SK-N-SH treated with all-trans-retinoic acid at 6 μM for 48 hours (cell line): Measurements from ENCODE around the gene IL9.

Experiments used
- ATAC-seq: fragments of 200-7000 bp; cut with Tn5 transposase; 3 replicates; pipeline ENCODE4 v1.9.1; 2020; ENCODE audit warnings: mild to moderate bottlenecking, moderate library complexity
- ARNTL ChIP-seq: fragments of 450-650 bp; formaldehyde crosslinking; IDR thresholded peaks from 2 replicates; pipeline ENCODE4 v1.5.0; 2020; ENCODE audit warnings: low read depth, mild to moderate bottlenecking, moderate library complexity, borderline replicate concordance
- BACH2 ChIP-seq: fragments of 250-450 bp; sonication (Bioruptor Pico); IDR thresholded peaks from 2 replicates; pipeline ENCODE4 v1.9.0; 2021; ENCODE audit warnings: mild to moderate bottlenecking, borderline replicate concordance
- CSDC2 ChIP-seq: fragments of 250-450 bp; sonication (Bioruptor Pico); IDR thresholded peaks from 2 replicates; pipeline ENCODE4 v1.5.0; 2020; ENCODE audit warnings: mild to moderate bottlenecking, moderate library complexity
- GLIS3 ChIP-seq: fragments of 250-450 bp; sonication (Bioruptor Pico); IDR thresholded peaks from 2 replicates; pipeline ENCODE4 v1.5.0; 2020; ENCODE audit warnings: mild to moderate bottlenecking, moderate library complexity
- ISL1 ChIP-seq: fragments of 250-450 bp; sonication (Bioruptor Pico); IDR thresholded peaks from 2 replicates; pipeline ENCODE4 v2.1.2; 2022; ENCODE audit warnings: mild to moderate bottlenecking, moderate library complexity
- PPARA ChIP-seq: fragments of 250-450 bp; sonication (Bioruptor Pico); IDR thresholded peaks from 2 replicates; pipeline ENCODE4 v1.5.0; 2020; ENCODE audit warnings: mild to moderate bottlenecking, borderline replicate concordance
- SNAI2 ChIP-seq: fragments of 250-450 bp; sonication (Bioruptor Pico); IDR thresholded peaks from 2 replicates; pipeline ENCODE4 v1.5.0; 2020; ENCODE audit warnings: mild to moderate bottlenecking, moderate library complexity
- TCF4 ChIP-seq: fragments of 250-450 bp; sonication (Bioruptor Pico); IDR thresholded peaks from 2 replicates; pipeline ENCODE4 v1.8.0; 2021; ENCODE audit warnings: mild to moderate bottlenecking, moderate library complexity, borderline replicate concordance
- TOX ChIP-seq: fragments of 250-450 bp; sonication (Bioruptor Pico); IDR thresholded peaks from 2 replicates; pipeline ENCODE4 v1.8.0; 2021; ENCODE audit warnings: mild to moderate bottlenecking, moderate library complexity, borderline replicate concordance
- ZC3H10 ChIP-seq: fragments of 250-450 bp; sonication (Bioruptor Pico); IDR thresholded peaks from 2 replicates; pipeline ENCODE4 v1.5.1; 2021; ENCODE audit warnings: mild to moderate bottlenecking, moderate library complexity
- ZFP3 ChIP-seq: fragments of 250-450 bp; sonication (Bioruptor Pico); IDR thresholded peaks from 2 replicates; pipeline ENCODE4 v1.5.0; 2020; ENCODE audit warnings: mild to moderate bottlenecking, moderate library complexity
- ZFP30 ChIP-seq: fragments of 450-650 bp; formaldehyde crosslinking; IDR thresholded peaks from 2 replicates; pipeline ENCODE4 v1.5.0; 2022; ENCODE audit warnings: mild to moderate bottlenecking, moderate library complexity
- ZNF565 ChIP-seq: fragments of 450-650 bp; formaldehyde crosslinking; conservative IDR thresholded peaks from 2 replicates; pipeline ENCODE4 v1.5.0; 2020; ENCODE audit warnings: low read depth, mild to moderate bottlenecking, moderate library complexity
- ZNF70 ChIP-seq: fragments of 450-650 bp; formaldehyde crosslinking; IDR thresholded peaks from 2 replicates; pipeline ENCODE4 v1.5.0; 2020; ENCODE audit warnings: mild to moderate bottlenecking, moderate library complexity
- ZNF8 ChIP-seq: fragments of 450-650 bp; formaldehyde crosslinking; IDR thresholded peaks from 2 replicates; pipeline ENCODE4 v1.5.0; 2020; ENCODE audit warnings: mild to moderate bottlenecking, moderate library complexity
- TF ChIP-seq, protein P1 (sequence below): fragments of 250-450 bp; sonication (Bioruptor Pico); IDR thresholded peaks from 2 replicates; pipeline ENCODE4 v1.8.0; 2021; ENCODE audit warnings: low read depth, mild to moderate bottlenecking, moderate library complexity, borderline replicate concordance
- TF ChIP-seq, protein P2 (sequence below): fragments of 250-450 bp; sonication (Bioruptor Pico); IDR thresholded peaks from 2 replicates; pipeline ENCODE4 v1.5.0; 2020; ENCODE audit warnings: mild to moderate bottlenecking, moderate library complexity
- TF ChIP-seq, protein P3 (sequence below): fragments of 250-450 bp; sonication (Bioruptor Pico); IDR thresholded peaks from 2 replicates; pipeline ENCODE4 v1.5.1; 2021; ENCODE audit warnings: mild to moderate bottlenecking, moderate library complexity
- TF ChIP-seq, protein P4 (sequence below): fragments of 250-450 bp; sonication (Bioruptor Pico); IDR thresholded peaks from 2 replicates; pipeline ENCODE4 v1.8.0; 2020; ENCODE audit warnings: mild to moderate bottlenecking, moderate library complexity, borderline replicate concordance
- TF ChIP-seq, protein P5 (sequence below): fragments of 250-450 bp; sonication (Bioruptor Pico); IDR thresholded peaks from 2 replicates; pipeline ENCODE4 v1.5.1; 2020; ENCODE audit warnings: low read depth, mild to moderate bottlenecking, moderate library complexity

IL9 gene

DNA sequence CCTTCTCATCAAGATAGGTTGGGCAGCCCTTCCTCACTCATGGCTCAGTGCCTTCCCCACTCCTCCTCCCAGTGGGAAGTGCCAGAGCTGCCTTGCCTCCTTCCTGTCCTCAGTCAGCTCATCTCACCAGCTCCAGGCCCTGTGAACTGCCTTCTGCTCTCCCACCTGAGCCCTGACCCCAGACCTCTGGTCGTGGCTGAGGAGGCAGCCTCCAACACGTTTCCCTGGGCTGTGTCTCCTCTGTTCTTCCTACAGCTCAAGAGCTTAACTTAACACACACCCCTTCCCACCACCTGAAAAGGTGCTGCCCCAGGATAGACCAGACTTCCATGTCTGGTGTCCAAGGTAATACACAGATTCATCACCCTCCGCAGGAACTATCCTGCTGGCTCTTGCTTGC is 21.2 kb downstream of the IL9 start:
- ATAC-seq, result no peak
- TF ChIP-seq, protein P1, sequence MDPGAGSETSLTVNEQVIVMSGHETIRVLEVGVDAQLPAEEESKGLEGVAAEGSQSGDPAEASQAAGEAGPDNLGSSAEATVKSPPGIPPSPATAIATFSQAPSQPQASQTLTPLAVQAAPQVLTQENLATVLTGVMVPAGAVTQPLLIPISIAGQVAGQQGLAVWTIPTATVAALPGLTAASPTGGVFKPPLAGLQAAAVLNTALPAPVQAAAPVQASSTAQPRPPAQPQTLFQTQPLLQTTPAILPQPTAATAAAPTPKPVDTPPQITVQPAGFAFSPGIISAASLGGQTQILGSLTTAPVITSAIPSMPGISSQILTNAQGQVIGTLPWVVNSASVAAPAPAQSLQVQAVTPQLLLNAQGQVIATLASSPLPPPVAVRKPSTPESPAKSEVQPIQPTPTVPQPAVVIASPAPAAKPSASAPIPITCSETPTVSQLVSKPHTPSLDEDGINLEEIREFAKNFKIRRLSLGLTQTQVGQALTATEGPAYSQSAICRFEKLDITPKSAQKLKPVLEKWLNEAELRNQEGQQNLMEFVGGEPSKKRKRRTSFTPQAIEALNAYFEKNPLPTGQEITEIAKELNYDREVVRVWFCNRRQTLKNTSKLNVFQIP (CRISPR knock-in tag), result no peak
- TF ChIP-seq SNAI2 (CRISPR knock-in tag), result no peak
- TF ChIP-seq ZFP3 (CRISPR knock-in tag), result no peak
- TF ChIP-seq BACH2 (CRISPR knock-in tag), result no peak
- no peak for TF ChIP-seq TOX (CRISPR knock-in tag)
- TF ChIP-seq ZNF70, result no peak
- no peak for TF ChIP-seq ZFP30 (CRISPR knock-in tag)
- TF ChIP-seq TCF4, result no peak
- TF ChIP-seq, protein P2, sequence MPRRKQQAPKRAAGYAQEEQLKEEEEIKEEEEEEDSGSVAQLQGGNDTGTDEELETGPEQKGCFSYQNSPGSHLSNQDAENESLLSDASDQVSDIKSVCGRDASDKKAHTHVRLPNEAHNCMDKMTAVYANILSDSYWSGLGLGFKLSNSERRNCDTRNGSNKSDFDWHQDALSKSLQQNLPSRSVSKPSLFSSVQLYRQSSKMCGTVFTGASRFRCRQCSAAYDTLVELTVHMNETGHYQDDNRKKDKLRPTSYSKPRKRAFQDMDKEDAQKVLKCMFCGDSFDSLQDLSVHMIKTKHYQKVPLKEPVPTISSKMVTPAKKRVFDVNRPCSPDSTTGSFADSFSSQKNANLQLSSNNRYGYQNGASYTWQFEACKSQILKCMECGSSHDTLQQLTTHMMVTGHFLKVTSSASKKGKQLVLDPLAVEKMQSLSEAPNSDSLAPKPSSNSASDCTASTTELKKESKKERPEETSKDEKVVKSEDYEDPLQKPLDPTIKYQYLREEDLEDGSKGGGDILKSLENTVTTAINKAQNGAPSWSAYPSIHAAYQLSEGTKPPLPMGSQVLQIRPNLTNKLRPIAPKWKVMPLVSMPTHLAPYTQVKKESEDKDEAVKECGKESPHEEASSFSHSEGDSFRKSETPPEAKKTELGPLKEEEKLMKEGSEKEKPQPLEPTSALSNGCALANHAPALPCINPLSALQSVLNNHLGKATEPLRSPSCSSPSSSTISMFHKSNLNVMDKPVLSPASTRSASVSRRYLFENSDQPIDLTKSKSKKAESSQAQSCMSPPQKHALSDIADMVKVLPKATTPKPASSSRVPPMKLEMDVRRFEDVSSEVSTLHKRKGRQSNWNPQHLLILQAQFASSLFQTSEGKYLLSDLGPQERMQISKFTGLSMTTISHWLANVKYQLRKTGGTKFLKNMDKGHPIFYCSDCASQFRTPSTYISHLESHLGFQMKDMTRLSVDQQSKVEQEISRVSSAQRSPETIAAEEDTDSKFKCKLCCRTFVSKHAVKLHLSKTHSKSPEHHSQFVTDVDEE (CRISPR knock-in tag), result no peak
- TF ChIP-seq, all 23 proteins: peak for 0

DNA sequence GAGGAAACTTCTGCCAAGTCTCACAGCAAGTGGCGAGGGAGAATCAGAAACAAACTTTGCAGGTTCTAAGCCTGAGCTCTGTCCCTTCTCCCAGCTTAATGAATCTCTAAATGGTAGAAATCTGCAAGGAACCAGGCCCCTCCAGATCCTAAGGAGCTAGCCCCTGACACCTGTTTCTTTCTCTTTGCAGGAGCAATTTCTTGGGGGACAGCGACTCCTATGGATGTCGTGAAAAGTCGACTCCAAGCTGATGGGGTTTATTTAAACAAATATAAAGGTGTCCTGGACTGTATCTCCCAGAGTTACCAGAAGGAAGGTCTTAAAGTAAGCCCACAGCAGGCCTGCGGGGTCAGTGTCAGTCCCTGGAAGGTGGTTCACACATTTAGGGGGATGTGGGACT is 21.8 kb downstream of the IL9 start:
- TF ChIP-seq ISL1 (CRISPR knock-in tag) (no peak), ARNTL (CRISPR knock-in tag) (no peak), CSDC2 (no peak), ZNF565 (CRISPR knock-in tag) (no peak), GLIS3 (CRISPR knock-in tag) (no peak), TCF4 (no peak), PPARA (CRISPR knock-in tag) (no peak), ZNF8 (no peak), ZFP30 (CRISPR knock-in tag) (no peak), TOX (CRISPR knock-in tag) (no peak), ZC3H10 (CRISPR knock-in tag) (no peak), SNAI2 (CRISPR knock-in tag) (no peak), ZNF70 (no peak), BACH2 (CRISPR knock-in tag) (no peak)
- TF ChIP-seq, protein P3, sequence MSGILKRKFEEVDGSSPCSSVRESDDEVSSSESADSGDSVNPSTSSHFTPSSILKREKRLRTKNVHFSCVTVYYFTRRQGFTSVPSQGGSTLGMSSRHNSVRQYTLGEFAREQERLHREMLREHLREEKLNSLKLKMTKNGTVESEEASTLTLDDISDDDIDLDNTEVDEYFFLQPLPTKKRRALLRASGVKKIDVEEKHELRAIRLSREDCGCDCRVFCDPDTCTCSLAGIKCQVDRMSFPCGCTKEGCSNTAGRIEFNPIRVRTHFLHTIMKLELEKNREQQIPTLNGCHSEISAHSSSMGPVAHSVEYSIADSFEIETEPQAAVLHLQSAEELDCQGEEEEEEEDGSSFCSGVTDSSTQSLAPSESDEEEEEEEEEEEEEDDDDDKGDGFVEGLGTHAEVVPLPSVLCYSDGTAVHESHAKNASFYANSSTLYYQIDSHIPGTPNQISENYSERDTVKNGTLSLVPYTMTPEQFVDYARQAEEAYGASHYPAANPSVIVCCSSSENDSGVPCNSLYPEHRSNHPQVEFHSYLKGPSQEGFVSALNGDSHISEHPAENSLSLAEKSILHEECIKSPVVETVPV, result no peak
- TF ChIP-seq, protein P4, sequence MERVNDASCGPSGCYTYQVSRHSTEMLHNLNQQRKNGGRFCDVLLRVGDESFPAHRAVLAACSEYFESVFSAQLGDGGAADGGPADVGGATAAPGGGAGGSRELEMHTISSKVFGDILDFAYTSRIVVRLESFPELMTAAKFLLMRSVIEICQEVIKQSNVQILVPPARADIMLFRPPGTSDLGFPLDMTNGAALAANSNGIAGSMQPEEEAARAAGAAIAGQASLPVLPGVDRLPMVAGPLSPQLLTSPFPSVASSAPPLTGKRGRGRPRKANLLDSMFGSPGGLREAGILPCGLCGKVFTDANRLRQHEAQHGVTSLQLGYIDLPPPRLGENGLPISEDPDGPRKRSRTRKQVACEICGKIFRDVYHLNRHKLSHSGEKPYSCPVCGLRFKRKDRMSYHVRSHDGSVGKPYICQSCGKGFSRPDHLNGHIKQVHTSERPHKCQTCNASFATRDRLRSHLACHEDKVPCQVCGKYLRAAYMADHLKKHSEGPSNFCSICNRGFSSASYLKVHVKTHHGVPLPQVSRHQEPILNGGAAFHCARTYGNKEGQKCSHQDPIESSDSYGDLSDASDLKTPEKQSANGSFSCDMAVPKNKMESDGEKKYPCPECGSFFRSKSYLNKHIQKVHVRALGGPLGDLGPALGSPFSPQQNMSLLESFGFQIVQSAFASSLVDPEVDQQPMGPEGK (CRISPR knock-in tag), result no peak
- TF ChIP-seq, protein P1 (CRISPR knock-in tag), result no peak
- TF ChIP-seq, protein P5, sequence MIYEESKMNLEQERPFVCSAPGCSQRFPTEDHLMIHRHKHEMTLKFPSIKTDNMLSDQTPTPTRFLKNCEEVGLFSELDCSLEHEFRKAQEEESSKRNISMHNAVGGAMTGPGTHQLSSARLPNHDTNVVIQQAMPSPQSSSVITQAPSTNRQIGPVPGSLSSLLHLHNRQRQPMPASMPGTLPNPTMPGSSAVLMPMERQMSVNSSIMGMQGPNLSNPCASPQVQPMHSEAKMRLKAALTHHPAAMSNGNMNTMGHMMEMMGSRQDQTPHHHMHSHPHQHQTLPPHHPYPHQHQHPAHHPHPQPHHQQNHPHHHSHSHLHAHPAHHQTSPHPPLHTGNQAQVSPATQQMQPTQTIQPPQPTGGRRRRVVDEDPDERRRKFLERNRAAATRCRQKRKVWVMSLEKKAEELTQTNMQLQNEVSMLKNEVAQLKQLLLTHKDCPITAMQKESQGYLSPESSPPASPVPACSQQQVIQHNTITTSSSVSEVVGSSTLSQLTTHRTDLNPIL (CRISPR knock-in tag), result no peak
- TF ChIP-seq, all 23 proteins: peak for 0
- ATAC-seq, result no peak
